ENCODE measurements around the gene PABPN1. TPM values are rescaled to one million over a fixed set of nuclear protein-coding genes. Genes with fewer than 3 reads are reported as not detected.
A peak's percentile ranks its signal among the peaks of the same experiment; 100 is the strongest.

PABPN1 gene
- total and polyA plus RNA-seq, 2 of the 13 experiments (the other 11 are each of a cell fraction or from before 2014, with no cell fraction given), result 233 to 524 TPM

DNA sequence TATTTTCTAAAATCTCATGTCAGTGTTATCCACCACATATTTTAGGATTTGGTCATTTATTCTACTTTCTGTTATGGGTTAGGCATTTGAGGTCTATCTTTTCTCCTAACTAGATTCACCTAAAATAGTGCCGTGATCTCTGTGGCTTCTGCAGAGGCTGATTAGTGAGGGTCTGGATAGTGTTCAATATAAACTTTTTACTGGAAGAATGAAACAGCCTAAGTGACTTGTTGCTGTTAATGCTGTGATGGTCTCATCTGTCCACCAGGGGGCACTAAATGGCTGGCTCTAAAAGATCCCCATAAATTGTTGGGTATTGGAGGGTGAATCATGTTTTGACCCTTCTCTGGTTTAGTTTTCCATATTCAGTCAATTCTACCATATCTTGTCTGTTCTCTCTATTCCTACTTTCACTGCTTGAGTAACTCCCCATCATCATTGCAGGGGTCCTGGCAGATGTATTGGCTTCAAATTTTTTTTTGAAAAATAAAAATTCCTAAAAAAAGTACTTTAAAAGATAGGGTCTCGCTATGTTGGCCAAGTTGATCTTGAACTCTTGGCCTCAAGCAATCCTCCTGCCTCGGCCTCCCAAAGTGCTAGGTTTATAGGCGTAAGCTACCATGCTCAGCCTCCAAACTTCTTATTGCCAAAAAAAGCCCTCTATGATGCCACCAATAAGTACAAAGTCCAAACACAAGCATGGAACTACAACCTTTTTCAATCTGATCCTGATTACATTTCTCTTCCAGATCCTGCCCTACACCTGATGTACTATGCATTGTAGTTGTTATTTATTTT is 6.9 kb downstream of the PABPN1 start (continued):
- TF ChIP-seq BCL3 (CRISPR knock-in tag; IDR thresholded peaks at IDR 0.05) (0 out of 2 replicates have a peak, but pooled peaks have one; percentile 26), RBM39 (IDR thresholded peaks at IDR 0.05; ENCODE audit: low read depth, low read length, poor library complexity, severe bottlenecking) (no peak), ZBTB3 (CRISPR knock-in tag; IDR thresholded peaks at IDR 0.05; ENCODE audit: borderline replicate concordance, low read depth) (no peak), TARDBP (CRISPR knock-in tag; IDR thresholded peaks at IDR 0.05) (peak; percentile 70; the same call in 1 of the 2 replicates), DDIT3 (CRISPR knock-in tag; IDR thresholded peaks at IDR 0.05) (peak; percentile 79; the same call in 1 of the 2 replicates), ZMYM2 (CRISPR knock-in tag; IDR thresholded peaks at IDR 0.05) (no peak), RBAK (CRISPR knock-in tag; IDR thresholded peaks at IDR 0.05) (no peak), ZNF773 (CRISPR knock-in tag; IDR thresholded peaks at IDR 0.05; ENCODE audit: borderline replicate concordance) (no peak), ZNF674 (CRISPR knock-in tag; IDR thresholded peaks at IDR 0.05; ENCODE audit: low read depth) (no peak), ZNF724P (CRISPR knock-in tag; IDR thresholded peaks at IDR 0.05; ENCODE audit: borderline replicate concordance) (peak; percentile 52; the same call in 1 of the 2 replicates), ZFX (CRISPR knock-in tag; IDR thresholded peaks at IDR 0.05; ENCODE audit: low read depth) (no peak), NFYC (CRISPR knock-in tag; IDR thresholded peaks at IDR 0.05) (peak; percentile 8; the same call in 1 of the 2 replicates), LRRFIP1 (CRISPR knock-in tag; conservative IDR thresholded peaks at IDR 0.05) (peak; percentile 37; the same call in 1 of the 2 replicates), ZSCAN9 (CRISPR knock-in tag; IDR thresholded peaks at IDR 0.05; ENCODE audit: borderline replicate concordance) (0 out of 2 replicates have a peak, but pooled peaks have one; percentile 60), HOXD1 (CRISPR knock-in tag; IDR thresholded peaks at IDR 0.05) (no peak), ZSCAN25 (CRISPR knock-in tag; IDR thresholded peaks at IDR 0.05) (peak; percentile 68; the same call in 1 of the 2 replicates), TGIF2 (CRISPR knock-in tag; IDR thresholded peaks at IDR 0.05) (no peak), ZNF530 (CRISPR knock-in tag; IDR thresholded peaks at IDR 0.05; ENCODE audit: low read depth) (no peak), HMGXB4 (CRISPR knock-in tag; IDR thresholded peaks at IDR 0.05; ENCODE audit: borderline replicate concordance in 1 of 2, low read depth in 1 of 2) (peak; percentile 43 to 72; a peak in 1 of 4 replicates), RBM22 (optimal IDR thresholded peaks at IDR 0.05; ENCODE audit: low read length) (no peak)
- TF ChIP-seq, protein P1, sequence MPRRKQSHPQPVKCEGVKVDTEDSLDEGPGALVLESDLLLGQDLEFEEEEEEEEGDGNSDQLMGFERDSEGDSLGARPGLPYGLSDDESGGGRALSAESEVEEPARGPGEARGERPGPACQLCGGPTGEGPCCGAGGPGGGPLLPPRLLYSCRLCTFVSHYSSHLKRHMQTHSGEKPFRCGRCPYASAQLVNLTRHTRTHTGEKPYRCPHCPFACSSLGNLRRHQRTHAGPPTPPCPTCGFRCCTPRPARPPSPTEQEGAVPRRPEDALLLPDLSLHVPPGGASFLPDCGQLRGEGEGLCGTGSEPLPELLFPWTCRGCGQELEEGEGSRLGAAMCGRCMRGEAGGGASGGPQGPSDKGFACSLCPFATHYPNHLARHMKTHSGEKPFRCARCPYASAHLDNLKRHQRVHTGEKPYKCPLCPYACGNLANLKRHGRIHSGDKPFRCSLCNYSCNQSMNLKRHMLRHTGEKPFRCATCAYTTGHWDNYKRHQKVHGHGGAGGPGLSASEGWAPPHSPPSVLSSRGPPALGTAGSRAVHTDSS (CRISPR knock-in tag; conservative IDR thresholded peaks at IDR 0.05), result no peak
